ENCODE data around the gene NCBP2. TPM values are rescaled to one million over a fixed set of nuclear protein-coding genes. Genes with fewer than 3 reads are reported as not detected.

Gene NCBP2
- polyA plus RNA-seq, 1 experiment, result 39.9 TPM

DNA sequence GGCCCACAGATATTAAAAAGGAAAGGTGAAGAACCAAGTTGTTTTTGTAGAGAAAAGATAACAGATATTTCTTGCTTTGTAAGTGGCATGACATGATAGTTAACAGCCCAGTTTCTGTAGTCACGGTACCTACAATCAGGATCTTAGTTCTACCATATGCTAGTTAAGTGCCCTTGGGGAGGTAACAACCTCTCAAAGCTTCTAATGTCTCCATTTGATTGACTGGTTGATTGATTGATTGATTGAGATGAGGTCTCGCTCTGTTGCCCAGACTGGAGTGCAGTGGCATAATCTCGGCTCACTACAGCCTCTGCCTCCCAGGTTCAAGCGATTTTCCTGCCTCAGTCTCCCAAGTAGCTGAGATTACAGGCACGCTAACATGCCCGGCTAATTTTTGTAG lies 46.1 kb downstream of the NCBP2 start:
- no peak for DNase-seq (ENCODE audit: low read depth)
- no peak overlapping the region for H3K4me3 ChIP-seq (ENCODE audit: low read depth, low read length)
- CTCF ChIA-PET, result no interaction called here
- POLR2A ChIA-PET, result no interaction called here
- TF ChIP-seq, protein P1, sequence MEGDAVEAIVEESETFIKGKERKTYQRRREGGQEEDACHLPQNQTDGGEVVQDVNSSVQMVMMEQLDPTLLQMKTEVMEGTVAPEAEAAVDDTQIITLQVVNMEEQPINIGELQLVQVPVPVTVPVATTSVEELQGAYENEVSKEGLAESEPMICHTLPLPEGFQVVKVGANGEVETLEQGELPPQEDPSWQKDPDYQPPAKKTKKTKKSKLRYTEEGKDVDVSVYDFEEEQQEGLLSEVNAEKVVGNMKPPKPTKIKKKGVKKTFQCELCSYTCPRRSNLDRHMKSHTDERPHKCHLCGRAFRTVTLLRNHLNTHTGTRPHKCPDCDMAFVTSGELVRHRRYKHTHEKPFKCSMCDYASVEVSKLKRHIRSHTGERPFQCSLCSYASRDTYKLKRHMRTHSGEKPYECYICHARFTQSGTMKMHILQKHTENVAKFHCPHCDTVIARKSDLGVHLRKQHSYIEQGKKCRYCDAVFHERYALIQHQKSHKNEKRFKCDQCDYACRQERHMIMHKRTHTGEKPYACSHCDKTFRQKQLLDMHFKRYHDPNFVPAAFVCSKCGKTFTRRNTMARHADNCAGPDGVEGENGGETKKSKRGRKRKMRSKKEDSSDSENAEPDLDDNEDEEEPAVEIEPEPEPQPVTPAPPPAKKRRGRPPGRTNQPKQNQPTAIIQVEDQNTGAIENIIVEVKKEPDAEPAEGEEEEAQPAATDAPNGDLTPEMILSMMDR (IDR thresholded peaks at IDR 0.05; ENCODE audit: insufficient read depth, low read depth, low read length), result no peak
- peaks cover 1% of the 10 kb centered on the region; the same call in 1 of the 2 replicates for H3K36me3 ChIP-seq (ENCODE audit: control insufficient read depth, insufficient read depth, low read length)
- no peaks in the 10 kb centered on the region for H3K27me3 ChIP-seq (ENCODE audit: control insufficient read depth, insufficient read depth, low read length)

DNA sequence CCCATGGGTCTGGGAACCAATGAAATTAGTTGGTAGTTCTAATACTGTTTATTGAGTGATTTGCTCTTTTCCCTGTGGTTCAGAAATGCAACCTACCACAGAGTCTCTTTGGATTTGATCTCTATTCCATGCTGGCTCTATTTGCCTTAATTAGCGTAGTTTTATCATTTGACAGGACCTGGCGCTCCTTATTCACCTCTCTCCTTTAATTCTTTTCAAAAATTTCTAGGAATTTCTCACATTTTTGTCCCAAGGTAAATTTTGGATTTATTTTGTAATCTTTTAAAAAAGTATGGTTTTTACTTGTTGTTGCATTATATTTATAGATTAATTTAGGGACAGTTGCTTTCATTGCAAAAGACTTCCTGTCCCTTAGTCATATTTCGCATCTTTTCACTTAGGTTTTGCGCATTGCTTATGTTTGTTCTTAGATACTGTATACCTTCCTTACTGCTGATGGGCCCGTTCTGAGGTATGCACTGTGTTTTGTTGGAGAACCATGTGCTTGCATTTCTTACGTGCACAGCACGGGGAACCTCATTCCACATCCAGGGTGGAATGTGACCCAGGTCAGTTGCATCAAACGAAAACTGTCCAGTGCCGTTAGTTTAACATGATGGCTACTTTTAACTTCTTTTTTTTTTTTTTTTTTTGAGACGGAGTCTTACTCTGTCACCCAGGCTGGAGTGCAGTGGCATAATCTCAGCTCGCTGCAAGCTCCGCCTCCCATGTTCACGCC lies 47.6 kb downstream of the NCBP2 start:
- DNase-seq (ENCODE audit: low read depth), result no peak
- TF ChIP-seq, protein P1 (IDR thresholded peaks at IDR 0.05; ENCODE audit: insufficient read depth, low read depth, low read length), result no peak
- Histone ChIP-seq H3K36me3 (ENCODE audit: control insufficient read depth, insufficient read depth, low read length) (peaks cover 1% of the 10 kb centered on the region; the same call in 1 of the 2 replicates), H3K27me3 (ENCODE audit: control insufficient read depth, insufficient read depth, low read length) (no peaks in the 10 kb centered on the region), H3K4me3 (ENCODE audit: low read depth, low read length) (no peak overlapping the region)
- POLR2A ChIA-PET, result no interaction called here
- CTCF ChIA-PET, result interaction anchor here (0.6 kb wide), 1 partner anchor 39 kb away, joined by 3 read pairs; no protein-coding TSS in a partner anchor

DNA sequence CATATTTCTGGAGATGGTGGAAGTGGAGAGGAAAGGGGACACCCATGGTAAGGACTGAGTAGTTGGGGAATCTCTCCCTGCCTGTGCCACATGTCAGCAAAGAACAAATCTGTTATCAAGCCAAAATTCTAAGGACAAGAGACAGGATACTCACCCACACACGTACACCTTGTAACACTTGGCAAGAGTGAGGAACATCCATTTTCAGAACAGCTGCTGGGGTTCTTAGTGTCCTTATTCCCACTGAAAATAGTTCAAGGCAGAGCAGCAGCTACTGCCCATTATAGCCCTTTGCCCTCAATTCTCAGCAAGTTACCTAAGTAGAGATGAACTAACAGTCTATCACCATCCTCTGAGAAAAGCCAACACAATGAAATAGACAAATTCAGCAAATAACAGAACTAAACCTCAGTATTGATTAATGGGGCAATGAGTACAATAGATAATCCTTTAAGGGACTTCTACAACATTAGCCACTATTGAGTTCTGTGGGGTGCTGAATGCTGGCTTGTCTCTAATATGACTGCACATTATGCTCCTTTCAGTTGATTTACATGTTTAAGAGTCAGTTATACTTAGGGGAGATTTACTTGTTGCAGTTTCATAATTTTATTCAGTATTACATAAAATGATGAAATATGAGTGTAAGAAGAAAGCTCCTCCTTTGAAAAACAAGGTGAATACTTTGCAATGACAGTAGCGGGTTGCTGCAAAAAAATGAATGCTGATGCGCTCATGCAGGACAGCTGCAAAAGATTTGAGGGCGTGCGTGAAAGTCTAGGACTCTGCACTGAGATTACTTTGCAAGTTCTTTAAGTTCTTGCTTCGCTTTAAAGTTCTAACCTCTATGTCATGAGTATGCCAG lies 52.3 kb downstream of the NCBP2 start:
- H3K36me3 ChIP-seq (ENCODE audit: control insufficient read depth, insufficient read depth, low read length), result peaks cover 3% of the 10 kb centered on the region
- H3K27me3 ChIP-seq (ENCODE audit: control insufficient read depth, insufficient read depth, low read length), result no peaks in the 10 kb centered on the region
- ChIA-PET POLR2A (no interaction called here), CTCF (interaction anchor here (1.1 kb wide), 1 partner anchor 13 kb away, joined by 3 read pairs; no protein-coding TSS in a partner anchor)
- H3K4me3 ChIP-seq (ENCODE audit: low read depth, low read length), result no peak overlapping the region
- TF ChIP-seq, protein P1 (IDR thresholded peaks at IDR 0.05; ENCODE audit: insufficient read depth, low read depth, low read length), result no peak
- DNase-seq (ENCODE audit: low read depth), result no peak

DNA sequence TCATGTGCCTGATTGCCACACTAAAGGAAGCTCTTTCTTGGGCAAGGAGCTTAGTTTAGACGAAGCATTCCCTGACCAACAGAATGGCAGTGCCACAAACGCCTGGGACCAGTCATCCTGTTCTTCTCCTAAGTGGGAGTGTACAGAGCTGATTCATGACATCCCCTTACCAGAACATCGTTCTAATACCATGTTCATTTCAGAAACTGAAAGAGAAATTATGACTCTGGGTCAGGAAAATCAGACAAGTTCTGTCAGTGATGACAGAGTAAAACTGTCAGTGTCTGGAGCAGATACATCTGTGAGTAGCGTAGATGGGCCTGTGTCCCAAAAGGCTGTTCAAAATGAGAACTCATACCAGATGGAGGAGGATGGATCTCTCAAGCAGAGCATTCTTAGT lies 56.2 kb downstream of the NCBP2 start:
- Histone ChIP-seq H3K27me3 (ENCODE audit: control insufficient read depth, insufficient read depth, low read length) (no peaks in the 10 kb centered on the region), H3K4me3 (ENCODE audit: low read depth, low read length) (no peak overlapping the region), H3K36me3 (ENCODE audit: control insufficient read depth, insufficient read depth, low read length) (peaks cover 2% of the 10 kb centered on the region)
- no peak for DNase-seq (ENCODE audit: low read depth)
- POLR2A ChIA-PET, result no interaction called here
- CTCF ChIA-PET, result no interaction called here
- TF ChIP-seq, protein P1 (IDR thresholded peaks at IDR 0.05; ENCODE audit: insufficient read depth, low read depth, low read length), result no peak

Other genes starting within 250 kb of the NCBP2 start
- gene CEP19, start 230.3 kb downstream of the NCBP2 start, polyA plus RNA-seq (2011; rRNA removed), result 1.9 and 2.4 TPM in 2 replicates
- 7.8 and 18.5 TPM in 2 replicates for gene PIGX, start 230.2 kb downstream of the NCBP2 start, polyA plus RNA-seq (2011; rRNA removed)
- gene PAK2, start 202.7 kb downstream of the NCBP2 start, polyA plus RNA-seq (2011; rRNA removed), result 31.7 and 48.0 TPM in 2 replicates
- gene SENP5, start 74.6 kb downstream of the NCBP2 start, polyA plus RNA-seq (2011; rRNA removed), result 12.0 and 16.6 TPM in 2 replicates
- gene PIGZ, start 26.3 kb upstream of the NCBP2 start, polyA plus RNA-seq (2011; rRNA removed), result 3.8 and 7.0 TPM in 2 replicates
- gene MELTF, start 87.3 kb upstream of the NCBP2 start, polyA plus RNA-seq (2011; rRNA removed), result 1.5 and 1.8 TPM in 2 replicates